Mesendoderm (in vitro differentiated cells): ENCODE data around the gene CBLL1.

ENCODE experiments used
- DNase-seq: peaks from one replicate; pipeline ENCODE4 v3.0.0; 2013
- H2AK5ac ChIP-seq: 2 replicates; pipeline ENCODE4 v1.6.1; 2013; ENCODE audit warnings: low read length, inconsistent platforms
- H2BK120ac ChIP-seq: 2 replicates; pipeline ENCODE4 v1.6.1; 2013; ENCODE audit warnings: low read depth, mild to moderate bottlenecking, low read length, moderate library complexity, mixed read lengths
- H2BK15ac ChIP-seq: replicated peaks from 2 replicates; pipeline ENCODE4 v1.6.1; 2013; ENCODE audit warnings: low read depth, mild to moderate bottlenecking, moderate library complexity
- H2BK5ac ChIP-seq: 2 replicates; pipeline ENCODE4 v1.6.1; 2013; ENCODE audit warnings: low read length, inconsistent platforms
- H3K18ac ChIP-seq: 2 replicates; pipeline ENCODE4 v1.6.1; 2013; ENCODE audit warnings: mild to moderate bottlenecking, low read length, mixed read lengths
- H3K23ac ChIP-seq: one replicate; pipeline ENCODE4 v1.6.1; 2013; ENCODE audit warnings: low read length
- H3K27ac ChIP-seq: 2 replicates; pipeline ENCODE4 v1.5.1; 2013; ENCODE audit warnings: low read depth, mild to moderate bottlenecking, inconsistent platforms, low read length, moderate library complexity
- H3K27me3 ChIP-seq: 2 replicates; pipeline ENCODE4 v1.6.1; 2013; ENCODE audit warnings: low read length, control low read depth, mild to moderate bottlenecking, inconsistent platforms; ENCODE audit not compliant: insufficient read depth, poor library complexity
- H3K36me3 ChIP-seq: 2 replicates; pipeline ENCODE4 v1.6.1; 2013; ENCODE audit warnings: low read length, inconsistent platforms; ENCODE audit not compliant: control insufficient read depth, insufficient read depth
- H3K4ac ChIP-seq: one replicate; pipeline ENCODE4 v1.6.1; 2013; ENCODE audit warnings: low read depth, mild to moderate bottlenecking, low read length, moderate library complexity
- H3K4me1 ChIP-seq: 2 replicates; pipeline ENCODE4 v1.6.1; 2013; ENCODE audit warnings: low read depth, low read length, inconsistent platforms; ENCODE audit not compliant: control insufficient read depth
- H3K4me2 ChIP-seq: 2 replicates; pipeline ENCODE4 v1.6.1; 2013; ENCODE audit warnings: low read length
- H3K4me3 ChIP-seq: 2 replicates; pipeline ENCODE4 v1.5.1; 2013; ENCODE audit warnings: mild to moderate bottlenecking, low read length
- H3K56ac ChIP-seq: one replicate; pipeline ENCODE4 v1.6.1; 2013; ENCODE audit warnings: low read length
- H3K79me1 ChIP-seq: 2 replicates; pipeline ENCODE4 v1.6.1; 2013; ENCODE audit warnings: low read length, inconsistent platforms
- H3K79me2 ChIP-seq: 2 replicates; pipeline ENCODE4 v1.6.1; 2013; ENCODE audit warnings: mild to moderate bottlenecking, low read length; ENCODE audit not compliant: control insufficient read depth, insufficient read depth
- H3K9ac ChIP-seq: 2 replicates; pipeline ENCODE4 v1.6.1; 2013; ENCODE audit warnings: low read length, inconsistent platforms
- H4K5ac ChIP-seq: one replicate; pipeline ENCODE4 v1.6.1; 2013; ENCODE audit warnings: low read length
- H4K8ac ChIP-seq: one replicate; pipeline ENCODE4 v1.6.1; 2013; ENCODE audit warnings: low read depth, mild to moderate bottlenecking, control low read depth, low read length, moderate library complexity
- WGBS: extraction: QIAGEN DNeasy Blood & Tissue Kit; methylation state at CpG from one replicate; pipeline ENCODE4 v1.1.7; 2013; ENCODE audit warnings: low lambda C conversion rate, missing lambda C conversion rate; ENCODE audit not compliant: insufficient coverage; ENCODE audit errors: extremely low coverage; 5-methylcytosine and 5-hydroxymethylcytosine counted together

The CBLL1 gene

DNA sequence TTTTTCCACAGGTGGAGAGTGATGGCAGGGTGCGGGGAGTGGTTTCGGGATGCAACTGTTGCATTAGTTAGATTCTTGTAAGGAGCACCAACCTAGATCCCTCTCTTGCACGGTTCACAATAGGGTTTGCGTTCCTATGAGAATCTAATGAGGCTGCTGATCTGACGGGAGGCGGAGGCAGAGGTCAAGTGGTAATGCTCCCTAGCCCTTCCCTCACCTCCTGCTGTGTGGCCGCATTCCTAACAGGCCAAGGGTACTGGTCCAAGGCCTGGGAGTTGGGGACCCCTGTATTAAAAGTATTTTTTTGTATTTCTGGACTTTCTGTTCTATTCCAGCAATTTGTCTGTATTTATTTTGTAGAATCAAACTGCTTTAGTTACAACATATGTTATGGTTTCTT is 7.2 kb downstream of the CBLL1 start:
- Histone ChIP-seq H2BK15ac (no peak overlapping the region), H3K18ac (no peak overlapping the region), H3K27ac (no peak overlapping the region), H3K4me1 (no peaks in the 10 kb centered on the region), H4K5ac (no peak overlapping the region), H3K36me3 (no peaks in the 10 kb centered on the region), H3K4me3 (no peak overlapping the region), H4K8ac (no peak overlapping the region), H3K79me1 (peaks cover 1% of the 10 kb centered on the region), H3K9ac (no peak overlapping the region), H3K4me2 (no peak overlapping the region), H3K79me2 (peaks cover 7% of the 10 kb centered on the region), H3K27me3 (no peaks in the 10 kb centered on the region), H3K4ac (no peak overlapping the region), H2BK5ac (no peak overlapping the region), H3K56ac (no peak overlapping the region), H2BK120ac (no peak overlapping the region), H3K23ac (no peak overlapping the region), H2AK5ac (no peak overlapping the region)
- WGBS = no CpG with 5 or more reads among the region's 7 CpGs
- peak; percentile 13 for DNase-seq

DNA sequence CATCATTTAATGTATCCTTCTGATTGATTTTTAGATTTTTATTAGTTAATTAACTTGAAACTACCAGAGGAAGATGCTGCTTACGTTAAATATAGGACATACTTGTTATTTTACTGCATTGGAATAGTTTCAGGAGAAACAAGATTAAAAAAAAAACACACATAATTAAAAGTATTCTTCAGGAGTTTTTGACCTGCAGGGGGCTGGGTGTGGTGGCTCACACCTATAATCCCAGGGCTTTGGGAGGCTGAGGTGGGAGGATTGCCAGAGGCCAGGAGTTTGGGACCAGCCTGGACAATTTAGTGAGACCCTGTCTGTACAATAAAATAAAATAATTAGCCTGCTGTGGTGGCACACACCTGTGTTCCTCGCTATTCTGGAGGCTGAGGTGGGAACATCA is 10.7 kb downstream of the CBLL1 start:
- no peak overlapping the region for H3K56ac ChIP-seq
- H2AK5ac ChIP-seq = no peak overlapping the region
- H3K79me2 ChIP-seq = no peaks in the 10 kb centered on the region
- H3K4me1 ChIP-seq = no peaks in the 10 kb centered on the region
- no peak overlapping the region for H3K23ac ChIP-seq
- no peak overlapping the region for H3K9ac ChIP-seq
- H3K79me1 ChIP-seq = peaks cover 1% of the 10 kb centered on the region
- no peak overlapping the region for H3K4me3 ChIP-seq
- peak; percentile 11 for DNase-seq
- H3K36me3 ChIP-seq = peaks cover 9% of the 10 kb centered on the region
- no peak overlapping the region for H3K18ac ChIP-seq
- no peak overlapping the region for H2BK15ac ChIP-seq
- no peak overlapping the region for H4K8ac ChIP-seq
- H3K4ac ChIP-seq = no peak overlapping the region
- H2BK5ac ChIP-seq = no peak overlapping the region
- no CpG with 5 or more reads among the region's 2 CpGs for WGBS
- H3K4me2 ChIP-seq = no peak overlapping the region
- H4K5ac ChIP-seq = no peak overlapping the region
- H3K27me3 ChIP-seq = no peaks in the 10 kb centered on the region
- no peak overlapping the region for H2BK120ac ChIP-seq
- H3K27ac ChIP-seq = no peak overlapping the region

DNA sequence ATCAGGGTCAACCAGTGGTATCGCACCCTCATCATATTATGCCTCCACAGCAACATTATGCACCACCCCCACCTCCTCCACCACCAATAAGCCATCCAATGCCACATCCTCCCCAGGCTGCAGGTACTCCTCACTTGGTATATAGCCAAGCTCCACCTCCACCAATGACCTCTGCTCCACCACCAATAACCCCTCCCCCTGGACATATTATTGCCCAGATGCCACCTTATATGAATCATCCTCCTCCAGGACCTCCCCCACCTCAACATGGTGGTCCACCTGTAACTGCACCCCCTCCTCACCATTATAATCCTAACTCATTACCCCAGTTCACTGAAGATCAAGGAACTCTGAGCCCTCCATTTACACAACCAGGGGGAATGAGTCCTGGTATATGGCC is 14.7 kb downstream of the CBLL1 start:
- Histone ChIP-seq H3K4me1 (no peaks in the 10 kb centered on the region), H4K5ac (no peak overlapping the region), H3K27ac (no peak overlapping the region), H3K79me1 (no peaks in the 10 kb centered on the region), H3K23ac (no peak overlapping the region), H3K36me3 (peaks cover 9% of the 10 kb centered on the region), H4K8ac (no peak overlapping the region), H3K27me3 (no peaks in the 10 kb centered on the region), H3K56ac (no peak overlapping the region), H2BK15ac (no peak overlapping the region), H2AK5ac (no peak overlapping the region), H3K4ac (no peak overlapping the region), H3K79me2 (no peaks in the 10 kb centered on the region), H2BK5ac (no peak overlapping the region), H3K4me2 (no peak overlapping the region), H3K18ac (no peak overlapping the region), H3K4me3 (no peak overlapping the region), H3K9ac (no peak overlapping the region), H2BK120ac (no peak overlapping the region)
- WGBS = no CpG with 5 or more reads among the region's 1 CpG
- DNase-seq = no peak

DNA sequence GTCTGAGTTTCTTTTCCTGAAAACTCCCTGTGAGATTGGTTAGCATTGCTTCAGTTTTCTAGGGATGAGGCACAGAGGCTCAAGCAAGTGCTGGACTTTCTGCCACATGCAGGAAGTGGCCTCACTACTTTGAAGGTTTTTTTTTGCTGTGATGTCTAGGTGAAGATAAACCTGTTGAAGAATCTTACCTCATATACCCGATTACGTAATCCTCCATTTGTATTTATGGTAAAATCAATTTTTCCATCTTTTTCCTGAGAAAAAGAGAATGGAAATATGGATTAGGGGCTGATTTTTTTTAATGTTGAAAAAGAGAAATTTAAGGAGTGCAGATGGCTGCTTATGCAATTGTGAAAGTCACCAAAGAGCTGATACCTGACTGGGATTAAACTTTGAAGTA is 23.4 kb downstream of the CBLL1 start:
- Histone ChIP-seq H3K79me1 (no peaks in the 10 kb centered on the region), H3K23ac (no peak overlapping the region), H4K8ac (no peak overlapping the region), H3K36me3 (no peaks in the 10 kb centered on the region), H3K56ac (no peak overlapping the region), H3K79me2 (no peaks in the 10 kb centered on the region), H3K4me1 (no peaks in the 10 kb centered on the region), H3K4me2 (no peak overlapping the region), H2BK5ac (no peak overlapping the region), H3K4me3 (no peak overlapping the region), H2BK120ac (no peak overlapping the region), H2AK5ac (no peak overlapping the region), H4K5ac (no peak overlapping the region), H3K27ac (no peak overlapping the region), H2BK15ac (no peak overlapping the region), H3K9ac (no peak overlapping the region), H3K4ac (no peak overlapping the region), H3K18ac (no peak overlapping the region), H3K27me3 (no peaks in the 10 kb centered on the region)
- no CpG with 5 or more reads among the region's 2 CpGs for WGBS
- DNase-seq = no peak

DNA sequence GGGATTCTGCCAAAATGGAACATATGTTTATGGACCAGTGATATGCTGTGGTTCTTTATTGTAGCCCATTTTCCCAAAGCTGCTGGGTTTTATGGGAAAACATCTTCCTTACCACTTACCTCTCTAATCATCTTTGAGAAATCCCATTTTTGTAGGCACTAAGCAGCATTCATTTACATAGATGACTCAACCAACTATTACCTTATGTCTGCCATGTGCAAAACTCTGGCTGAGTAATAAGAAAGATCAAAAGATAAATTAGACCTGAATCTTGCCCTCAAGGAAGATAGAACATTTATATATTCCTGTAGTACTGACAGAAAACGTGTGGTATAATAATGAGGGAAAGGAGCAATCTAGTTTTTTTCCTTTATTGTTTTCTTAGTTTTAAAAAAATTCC is 24.3 kb downstream of the CBLL1 start:
- Histone ChIP-seq H3K4me1 (no peaks in the 10 kb centered on the region), H3K36me3 (no peaks in the 10 kb centered on the region), H2BK5ac (no peak overlapping the region), H4K8ac (no peak overlapping the region), H3K23ac (no peak overlapping the region), H3K79me1 (no peaks in the 10 kb centered on the region), H3K4ac (no peak overlapping the region), H3K4me2 (no peak overlapping the region), H4K5ac (no peak overlapping the region), H3K27ac (no peak overlapping the region), H3K27me3 (no peaks in the 10 kb centered on the region), H2BK120ac (no peak overlapping the region), H2AK5ac (no peak overlapping the region), H3K56ac (no peak overlapping the region), H3K4me3 (no peak overlapping the region), H3K9ac (no peak overlapping the region), H3K18ac (no peak overlapping the region), H3K79me2 (no peaks in the 10 kb centered on the region), H2BK15ac (no peak overlapping the region)
- DNase-seq = no peak
- no CpG with 5 or more reads among the region's 1 CpG for WGBS

DNA sequence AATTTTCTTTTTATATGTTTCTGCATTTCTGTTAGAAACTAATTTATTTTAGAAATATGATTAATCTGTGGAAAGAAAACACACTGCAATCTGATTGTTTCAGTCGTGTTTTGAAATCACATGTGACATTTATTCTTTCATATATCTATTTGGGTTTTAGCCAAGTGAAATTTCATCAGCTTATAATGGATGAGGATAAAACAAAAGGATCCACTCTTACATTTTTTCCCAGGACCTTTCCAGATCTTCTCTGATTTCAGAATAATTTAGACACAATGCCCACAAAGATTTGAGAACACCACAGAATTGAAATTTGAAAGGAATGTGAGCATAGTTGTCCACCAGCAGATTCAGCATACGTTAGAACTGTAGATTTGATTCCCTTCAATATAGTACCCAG is 29.1 kb downstream of the CBLL1 start:
- Histone ChIP-seq H3K9ac (no peak overlapping the region), H2BK15ac (no peak overlapping the region), H3K27ac (no peak overlapping the region), H4K5ac (no peak overlapping the region), H3K18ac (no peak overlapping the region), H3K4me1 (no peaks in the 10 kb centered on the region), H3K4me2 (no peak overlapping the region), H2BK120ac (no peak overlapping the region), H4K8ac (no peak overlapping the region), H3K4me3 (no peak overlapping the region), H2BK5ac (no peak overlapping the region), H3K36me3 (no peaks in the 10 kb centered on the region), H3K23ac (no peak overlapping the region), H2AK5ac (no peak overlapping the region), H3K4ac (no peak overlapping the region), H3K79me1 (no peaks in the 10 kb centered on the region), H3K27me3 (no peaks in the 10 kb centered on the region), H3K79me2 (no peaks in the 10 kb centered on the region), H3K56ac (no peak overlapping the region)
- no peak for DNase-seq
- WGBS = no CpG with 5 or more reads among the region's 2 CpGs
